Gastrocnemius medialis (tissue), 4 donors: ENCODE data around the gene COL25A1. TPM values are rescaled to one million over a fixed set of nuclear protein-coding genes. Genes with fewer than 3 reads are reported as not detected.

ENCODE experiments used
- ATAC-seq, 2 donors: fragments of 150-250 bp; one replicate each; pipeline ENCODE4 v1.9.1; 2016
- DNase-seq, 2 donors: peaks; one replicate each; pipeline ENCODE4 v3.0.0-alpha.2; 2019
- H3K27ac ChIP-seq, 4 donors: fragments of 200-600 bp; sonication (generic); 1 replicate in 1 of 4; 2 replicates in 3 of 4; pipeline ENCODE4 v1.5.1; 2016 to 2018; ENCODE audit warnings: mild to moderate bottlenecking in 2 of 4, moderate library complexity in 1 of 4
- H3K27me3 ChIP-seq, 3 donors: fragments of 200-600 bp; sonication (generic) in 2 of 3; 1 replicate in 1 of 3; 2 replicates in 2 of 3; pipeline versions ENCODE4 v1.5.1 to v1.6.0; 2016 to 2019; ENCODE audit warnings: mild to moderate bottlenecking in 1 of 3, moderate library complexity in 1 of 3
- H3K36me3 ChIP-seq, 2 donors: fragments of 200-600 bp; sonication (generic) in 1 of 2; one replicate each; pipeline ENCODE4 v1.5.1; 2017 to 2018
- H3K4me1 ChIP-seq, 2 donors: fragments of 200-600 bp; sonication (generic) in 1 of 2; one replicate each; pipeline ENCODE4 v1.5.1; 2016 to 2017; ENCODE audit warnings: mild to moderate bottlenecking in 2 of 2
- H3K4me3 ChIP-seq, 4 donors: fragments of 200-600 bp; sonication (generic) in 3 of 4; 1 replicate in 1 of 4; 2 replicates in 3 of 4; pipeline ENCODE4 v1.5.1; 2016 to 2019; ENCODE audit warnings: mild to moderate bottlenecking in 2 of 4
- H3K9me3 ChIP-seq, 3 donors: fragments of 200-600 bp; sonication (generic) in 2 of 3; 1 replicate in 1 of 3; 2 replicates in 2 of 3; pipeline ENCODE4 v1.5.1; 2016 to 2019
- CTCF ChIP-seq, 5 experiments: fragments of 450-650 bp in 3 of 5; fragments of 200-600 bp in 2 of 5; sonication (generic) in 2 of 5; IDR thresholded peaks in 4 of 5; conservative IDR thresholded peaks in 1 of 5; 1 replicate in 4 of 5; 2 replicates in 1 of 5; pipeline ENCODE4 v1.5.1; 2016 to 2019; ENCODE audit warnings: antibody characterized with exemption in 5 of 5, mild to moderate bottlenecking in 3 of 5, moderate library complexity in 3 of 5
- POLR2A ChIP-seq, 2 donors: fragments of 450-650 bp; IDR thresholded peaks; one replicate each; pipeline ENCODE4 v1.6.1; 2017; ENCODE audit warnings: antibody characterized with exemption in 2 of 2, mild to moderate bottlenecking in 2 of 2, moderate library complexity in 2 of 2
- in situ Hi-C, 4 donors: fragments of 200-750 bp; cut with MboI; loops; one replicate each; pipeline versions ENCODE4 v1.15.0 to v1.8.0; 2017; ENCODE audit warnings: low sequenced_read_pairs in 4 of 4
- intact Hi-C: fragments of 100-400 bp; cut with DNase I; formaldehyde crosslinking; loops from one replicate; pipeline ENCODE4 v1.15.1; 2023; ENCODE audit warnings: low total_unique reads
- total RNA-seq, 4 donors: library from RNA; depleted of rRNA; stranded (reverse); fragments of >200 nt; gene quantifications; one replicate each; pipeline versions ENCODE4 v1.1.0 to v1.2.3, GENCODE V29; 2016

COL25A1 gene
- total RNA-seq, 4 donors from 2014 or later = 0.27 to 2.0 (median 0.85) TPM; not detected in 1

- intact Hi-C loops (loop anchor here (10.0 kb wide), 1 partner anchor 460 kb away; no protein-coding TSS in a partner anchor), in situ Hi-C loops (no loop called here)
- Histone ChIP-seq H3K9me3 (no peaks in the 10 kb centered on the region), H3K27ac (no peak overlapping the region), H3K4me3 (no peak overlapping the region), H3K27me3 (no peaks in the 10 kb centered on the region), H3K36me3 (no peaks in the 10 kb centered on the region), H3K4me1 (peaks cover 0 to 5% of the 10 kb centered on the region in 2 donors)
- no peak for DNase-seq
- ATAC-seq = peak in 1 of 2 donors; percentile 31
- no peak for TF ChIP-seq POLR2A (IDR thresholded peaks at IDR 0.05)
- TF ChIP-seq CTCF (IDR thresholded peaks at IDR 0.05 in 4 of 5, conservative IDR thresholded peaks at IDR 0.05 in 1 of 5) = no peak
Measured at GRCh38 chr4:109294468-109295020, 7.9 kb downstream of the COL25A1 start.

GRCh38 chr4:109294006-109294405, 8.5 kb downstream of the COL25A1 start:
- TF ChIP-seq POLR2A (IDR thresholded peaks at IDR 0.05) = no peak
- peak in 1 of 5 experiments; percentile 23 for TF ChIP-seq CTCF (IDR thresholded peaks at IDR 0.05 in 4 of 5, conservative IDR thresholded peaks at IDR 0.05 in 1 of 5)
- no peak overlapping the region for H3K4me3 ChIP-seq
- H3K27ac ChIP-seq = no peak overlapping the region
- in situ Hi-C loops = no loop called here
- intact Hi-C loops = loop anchor here (10.0 kb wide), 1 partner anchor 459 kb away; no protein-coding TSS in a partner anchor
- peak in 1 of 2 donors; percentile 31 for ATAC-seq
- no peak for DNase-seq
- H3K9me3 ChIP-seq = no peaks in the 10 kb centered on the region
- no peaks in the 10 kb centered on the region for H3K27me3 ChIP-seq
- peaks cover 0 to 5% of the 10 kb centered on the region in 2 donors for H3K4me1 ChIP-seq
- no peaks in the 10 kb centered on the region for H3K36me3 ChIP-seq

- H3K9me3 ChIP-seq = no peaks in the 10 kb centered on the region
- H3K27me3 ChIP-seq = no peaks in the 10 kb centered on the region
- H3K4me3 ChIP-seq = no peak overlapping the region
- H3K4me1 ChIP-seq = peaks cover 0 to 5% of the 10 kb centered on the region in 2 donors
- DNase-seq = no peak
- TF ChIP-seq POLR2A (IDR thresholded peaks at IDR 0.05) = no peak
- TF ChIP-seq CTCF (IDR thresholded peaks at IDR 0.05 in 4 of 5, conservative IDR thresholded peaks at IDR 0.05 in 1 of 5) = no peak
- no peak for ATAC-seq
- no peaks in the 10 kb centered on the region for H3K36me3 ChIP-seq
- in situ Hi-C loops (no loop called here), intact Hi-C loops (loop anchor here (10.0 kb wide), 1 partner anchor 457 kb away; no protein-coding TSS in a partner anchor)
- no peak overlapping the region for H3K27ac ChIP-seq
Measured at GRCh38 chr4:109291707-109292238, 10.7 kb downstream of the COL25A1 start.

GRCh38 chr4:109290918-109291317, 11.5 kb downstream of the COL25A1 start:
- no peaks in the 10 kb centered on the region for H3K27me3 ChIP-seq
- H3K9me3 ChIP-seq = no peaks in the 10 kb centered on the region
- H3K4me1 ChIP-seq = peaks cover 0 to 5% of the 10 kb centered on the region in 2 donors
- ATAC-seq (peak; percentile 94), DNase-seq (peak in 1 of 2 donors; percentile 17)
- in situ Hi-C loops (no loop called here), intact Hi-C loops (loop anchor here (10.0 kb wide), 1 partner anchor 456 kb away; no protein-coding TSS in a partner anchor)
- no peaks in the 10 kb centered on the region for H3K36me3 ChIP-seq
- no peak for TF ChIP-seq CTCF (IDR thresholded peaks at IDR 0.05 in 4 of 5, conservative IDR thresholded peaks at IDR 0.05 in 1 of 5)
- no peak for TF ChIP-seq POLR2A (IDR thresholded peaks at IDR 0.05)
- H3K4me3 ChIP-seq = no peak overlapping the region
- peak overlapping the region in 3 of 4 donors; percentile 18 to 61 (median 57) for H3K27ac ChIP-seq
